ENCODE measurements around the gene LHPP. TPM values are rescaled to one million over a fixed set of nuclear protein-coding genes. Genes with fewer than 3 reads are reported as not detected.

LHPP gene
- total and polyA plus RNA-seq, 10 of the 15 experiments (the other 5 are each of a cell fraction or from before 2014, with no cell fraction given) = 0.79 to 9.8 (median 6.7) TPM

- TF ChIP-seq PKNOX1 (IDR thresholded peaks at IDR 0.05) = 0 out of 2 replicates have a peak, but pooled peaks have one; percentile 18
- TF ChIP-seq EGR1 (IDR thresholded peaks at IDR 0.05; ENCODE audit: borderline replicate concordance in 1 of 2, low read depth in 2 of 2, low read length in 2 of 2) = no peak
- TF ChIP-seq ZNF687 (IDR thresholded peaks at IDR 0.05) = peak; percentile 52
- TF ChIP-seq HDGF (IDR thresholded peaks at IDR 0.05) = no peak; the same call in 1 of the 2 replicates
- no peak for TF ChIP-seq HCFC1 (IDR thresholded peaks at IDR 0.05; ENCODE audit: low read length)
- no peak for TF ChIP-seq SKIL (IDR thresholded peaks at IDR 0.05; ENCODE audit: low read depth, poor library complexity, severe bottlenecking)
- TF ChIP-seq ZNF592 (IDR thresholded peaks at IDR 0.05) = no peak
- TF ChIP-seq ASH2L (IDR thresholded peaks at IDR 0.05; ENCODE audit: borderline replicate concordance, low read depth) = no peak
- 0 out of 2 replicates have a peak, but pooled peaks have one; percentile 8 for TF ChIP-seq PAX5 (IDR thresholded peaks at IDR 0.05; ENCODE audit: borderline replicate concordance, low read depth, low read length)
- TF ChIP-seq SIX5 (IDR thresholded peaks at IDR 0.05; ENCODE audit: low read depth, low read length, severe bottlenecking) = no peak
- peak; percentile 93 for TF ChIP-seq POLR2A (IDR thresholded peaks at IDR 0.05; ENCODE audit: low read depth, low read length)
- peak; percentile 79 for TF ChIP-seq RFX5 (IDR thresholded peaks at IDR 0.05; ENCODE audit: low read depth, low read length)
- TF ChIP-seq CHD2 (IDR thresholded peaks at IDR 0.05; ENCODE audit: borderline replicate concordance, low read depth, low read length) = peak; percentile 63; the same call in 1 of the 2 replicates
Observed at GRCh38 chr10:124418726-124419501, 42.7 kb upstream of the LHPP start, which contains the start of gene OAT (continued).
